HG03520 (cell line): Measurements from ENCODE around the gene GPR35.
A peak's percentile ranks its signal among the peaks of the same experiment; 100 is the strongest.

Experiments
- ATAC-seq: cut with Tn5 transposase; IDR thresholded peaks from one replicate; pipeline ENCODE4 v1.9.1; 2021; ENCODE audit warnings: mild to moderate bottlenecking, moderate library complexity; ENCODE audit not compliant: unreplicated experiment

GPR35 gene

GRCh38 chr2:240624950-240625621 is at the start of gene GPR35:
TSS of gene GPR35 (plus strand) at chr2:240625480. CDS start at chr2:240629953, 4,473 bp downstream.
- ATAC-seq, result no peak

GRCh38 chr2:240576036-240576435 is 49.2 kb upstream of the GPR35 start:
- no peak for ATAC-seq

- ATAC-seq, result no peak
Measured at GRCh38 chr2:240576436-240577205, 48.7 kb upstream of the GPR35 start.

- no peak for ATAC-seq
Measured at GRCh38 chr2:240577281-240578109, 47.8 kb upstream of the GPR35 start.

- no peak for ATAC-seq
Measured at GRCh38 chr2:240578110-240578450, 47.2 kb upstream of the GPR35 start.

- ATAC-seq, result no peak
Measured at GRCh38 chr2:240578488-240578887, 46.8 kb upstream of the GPR35 start.

- ATAC-seq, result no peak
Measured at GRCh38 chr2:240579071-240579762, 46.1 kb upstream of the GPR35 start.

GRCh38 chr2:240579771-240580614 is 45.3 kb upstream of the GPR35 start:
- peak; percentile 42 for ATAC-seq

- ATAC-seq, result no peak
Measured at GRCh38 chr2:240581811-240582210, 43.5 kb upstream of the GPR35 start.

GRCh38 chr2:240582781-240583180 is 42.5 kb upstream of the GPR35 start:
- no peak for ATAC-seq

- ATAC-seq, result no peak
Measured at GRCh38 chr2:240583774-240584173, 41.5 kb upstream of the GPR35 start.

GRCh38 chr2:240584486-240585031 is 40.7 kb upstream of the GPR35 start:
- ATAC-seq, result peak; percentile 37

GRCh38 chr2:240585101-240585500 is 40.2 kb upstream of the GPR35 start:
- ATAC-seq, result peak; percentile 14

GRCh38 chr2:240585681-240586197 is 39.5 kb upstream of the GPR35 start:
- no peak for ATAC-seq

GRCh38 chr2:240586198-240586918 is 38.9 kb upstream of the GPR35 start, which contains the start of gene CAPN10:
TSS of gene CAPN10 (plus strand) at chr2:240586734. CDS start at chr2:240586912, 178 bp downstream.
- peak; percentile 52 for ATAC-seq

GRCh38 chr2:240586919-240587800 is 38.1 kb upstream of the GPR35 start:
- ATAC-seq, result peak; percentile 1

GRCh38 chr2:240588006-240588655 is 37.1 kb upstream of the GPR35 start:
- ATAC-seq, result no peak
